Stimulated activated naive B cell treated with anti-CD40 and anti-IgM and Interleukin-4, amounts not matched to agents 10 μg/mL and 1 μg/mL and 100 μg/mL, for 72 hours (primary cell): ENCODE measurements around the gene UGCG.
A peak's percentile ranks its signal among the peaks of the same experiment; 100 is the strongest.
"Not testable (repeated sequence)": the region's sequence is repeated elsewhere in the genome, so short reads cannot be mapped to it uniquely, and the experiment has no call there.

Experiments used
- ATAC-seq, 2 donors: fragments of 150-1000 bp; cut with Tn5 transposase; replicated peaks; 2 replicates each; pipeline ENCODE4 v1.10.0; 2021; ENCODE audit warnings: moderate library complexity in 1 of 2
- DNase-seq: peaks from one replicate; pipeline ENCODE4 v3.0.0; 2021
- H3K27ac Mint-ChIP-seq: one replicate; pipeline ENCODE4 v1.8.0; 2022; ENCODE audit warnings: mild to moderate bottlenecking, mixed read lengths
- H3K27me3 Mint-ChIP-seq, 2 donors: one replicate each; pipeline ENCODE4 v1.8.0; 2022; ENCODE audit warnings: mixed read lengths in 2 of 2
- H3K36me3 Mint-ChIP-seq, 2 donors: one replicate each; pipeline ENCODE4 v1.8.0; 2022; ENCODE audit warnings: mixed read lengths in 2 of 2, mild to moderate bottlenecking in 1 of 2
- H3K4me1 Mint-ChIP-seq, 2 donors: one replicate each; pipeline ENCODE4 v1.8.0; 2022; ENCODE audit warnings: mixed read lengths in 2 of 2, mild to moderate bottlenecking in 1 of 2
- H3K4me3 Mint-ChIP-seq, 2 donors: one replicate each; pipeline ENCODE4 v1.8.0; 2022; ENCODE audit warnings: mild to moderate bottlenecking in 2 of 2, mixed read lengths in 2 of 2, moderate library complexity in 1 of 2
- H3K9me3 Mint-ChIP-seq, 2 donors: one replicate each; pipeline ENCODE4 v1.8.0; 2022; ENCODE audit warnings: mixed read lengths in 2 of 2, mild to moderate bottlenecking in 1 of 2

The UGCG gene

DNA sequence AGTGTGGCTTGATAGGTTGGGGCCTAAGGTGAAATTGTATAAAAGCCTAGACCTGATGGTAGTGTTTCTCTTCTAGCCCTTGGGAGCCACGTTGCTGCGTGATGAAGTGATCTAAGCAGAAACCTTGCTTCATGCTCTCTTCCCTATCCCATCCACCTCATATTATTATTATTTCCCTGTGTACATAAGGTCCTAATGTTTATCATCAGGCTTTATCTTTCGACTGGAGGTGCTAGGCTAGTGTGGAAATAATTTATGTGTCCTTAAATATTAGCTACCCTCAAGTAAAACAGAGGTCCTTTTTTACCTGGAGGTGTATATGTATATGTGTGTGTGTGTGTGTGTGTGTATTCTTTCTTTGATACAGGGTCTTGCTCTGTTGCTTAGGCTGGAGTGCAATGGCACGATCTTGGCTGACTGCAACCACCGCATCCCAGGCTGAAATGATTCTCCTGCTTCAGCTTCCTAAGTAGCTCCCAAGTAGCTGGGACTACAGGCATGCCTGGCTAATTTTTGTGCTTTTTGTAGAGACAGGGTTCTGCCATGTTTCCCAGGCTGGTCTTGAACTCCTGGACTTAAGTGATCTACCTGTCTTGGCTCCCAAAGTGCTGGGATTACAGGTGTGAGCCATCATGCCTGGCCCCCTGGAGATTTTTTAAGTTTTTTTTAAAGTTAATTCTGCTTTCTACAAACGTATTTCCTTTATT is 3.7 kb downstream of the UGCG start:
- no peak for ATAC-seq
- no peak for DNase-seq
- Mint-ChIP-seq H3K27ac (peak overlapping the region; percentile 80), H3K36me3 (peaks cover 20 to 31% of the 10 kb centered on the region in 2 donors), H3K4me3 (no peak overlapping the region), H3K9me3 (no peaks in the 10 kb centered on the region), H3K4me1 (peaks cover 21 to 29% of the 10 kb centered on the region in 2 donors), H3K27me3 (no peaks in the 10 kb centered on the region)

DNA sequence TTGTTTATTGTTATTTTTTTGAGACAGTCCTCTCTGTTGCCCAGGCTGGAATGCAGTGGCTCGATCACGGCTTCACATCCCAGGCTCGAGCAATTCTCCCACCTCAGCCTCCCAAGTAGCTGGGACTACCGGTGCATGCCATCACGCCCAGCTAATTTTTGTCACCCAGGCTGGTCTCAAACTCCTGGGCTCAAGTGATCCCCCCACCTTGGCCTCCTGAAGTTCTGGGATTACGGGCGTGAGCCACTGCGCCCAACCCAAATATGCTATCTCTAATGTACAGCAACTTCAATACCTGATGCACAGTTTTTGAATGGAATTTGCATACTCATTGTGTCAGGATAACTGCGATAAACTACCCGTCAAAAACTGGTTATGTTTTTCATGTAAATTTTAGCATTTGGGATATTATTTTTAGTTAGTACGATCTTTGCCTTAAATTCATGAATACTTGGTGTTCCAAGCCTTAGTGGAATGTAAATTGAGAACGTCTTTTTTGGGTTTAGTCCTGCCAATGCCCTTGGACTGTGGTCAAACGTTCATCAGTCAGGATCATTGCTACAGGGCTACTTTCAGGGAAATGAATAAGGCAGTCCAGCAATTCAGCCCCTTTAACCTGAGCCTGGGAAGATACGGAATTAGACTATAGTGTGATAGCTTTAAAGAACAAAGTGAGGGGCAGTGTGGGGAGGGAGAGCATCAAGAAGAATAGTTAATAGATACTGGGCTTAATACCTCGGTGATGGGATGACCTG is 4.4 kb downstream of the UGCG start:
- Mint-ChIP-seq H3K4me3 (no peak overlapping the region), H3K4me1 (peaks cover 21 to 32% of the 10 kb centered on the region in 2 donors), H3K9me3 (no peaks in the 10 kb centered on the region), H3K27ac (no peak overlapping the region), H3K36me3 (peaks cover 25 to 32% of the 10 kb centered on the region in 2 donors), H3K27me3 (no peaks in the 10 kb centered on the region)
- DNase-seq (no peak), ATAC-seq (no peak)

DNA sequence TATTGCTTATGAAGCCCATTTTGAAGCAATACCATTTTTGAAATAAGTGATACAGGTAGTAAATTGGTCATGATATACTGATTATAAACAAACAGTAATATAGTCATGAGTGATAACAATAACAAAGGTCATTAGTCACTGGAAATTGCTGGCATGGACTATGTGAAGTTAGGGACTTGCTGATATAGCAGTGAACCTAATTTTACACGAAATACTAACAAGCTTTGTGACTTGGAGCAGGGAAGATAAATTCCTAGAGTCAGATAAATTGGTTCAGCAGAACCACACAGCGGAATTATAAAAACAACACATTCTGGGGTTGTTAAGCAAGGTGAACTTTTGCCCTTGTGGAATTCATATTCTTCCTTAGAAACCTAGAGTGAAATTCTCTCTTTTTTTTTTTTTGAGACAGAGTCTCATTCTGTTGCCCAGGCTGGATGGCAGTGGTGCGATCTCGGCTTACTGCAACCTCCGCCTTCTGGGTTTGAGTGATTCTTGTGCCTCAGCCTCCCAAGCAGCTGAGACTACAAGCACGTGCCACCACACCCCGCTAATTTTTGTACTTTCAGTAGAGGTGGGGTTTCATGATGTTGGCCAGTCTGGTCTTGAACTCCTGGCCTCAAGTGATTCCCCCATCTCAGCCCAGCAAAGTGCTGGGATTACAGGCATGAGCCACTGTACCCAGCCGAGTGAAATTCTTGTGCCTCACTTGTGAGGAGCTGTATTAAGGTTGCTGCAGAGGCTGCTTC is 6.0 kb downstream of the UGCG start:
- peak overlapping the region; percentile 8 to 63 for H3K4me3 Mint-ChIP-seq
- no peak overlapping the region for H3K27ac Mint-ChIP-seq
- no peak for DNase-seq
- H3K9me3 Mint-ChIP-seq = no peaks in the 10 kb centered on the region
- peaks cover 38 to 40% of the 10 kb centered on the region in 2 donors for H3K36me3 Mint-ChIP-seq
- ATAC-seq = no peak
- no peaks in the 10 kb centered on the region for H3K27me3 Mint-ChIP-seq
- peaks cover 33 to 46% of the 10 kb centered on the region in 2 donors for H3K4me1 Mint-ChIP-seq

DNA sequence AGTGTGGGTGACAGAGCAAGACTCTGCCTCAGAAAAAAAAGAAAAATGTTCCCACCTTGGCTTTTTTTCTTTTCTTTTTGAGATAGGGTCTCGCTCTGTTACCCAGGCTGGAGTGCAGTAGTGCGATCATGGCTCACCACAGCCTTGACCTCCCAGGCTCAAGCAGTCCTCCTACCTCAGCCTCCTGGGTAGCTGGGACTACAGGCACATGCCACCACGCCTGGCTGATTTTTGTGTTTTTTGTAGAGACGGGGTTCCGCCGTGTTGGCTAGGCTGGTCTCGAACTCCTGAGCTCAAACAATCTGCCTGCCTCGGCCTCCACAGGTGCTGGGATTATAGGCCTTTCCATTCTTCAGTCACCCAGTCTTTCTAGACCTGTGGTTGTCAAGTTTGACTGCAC is 6.9 kb downstream of the UGCG start:
- not testable (repeated sequence) for H3K9me3 Mint-ChIP-seq
- peak overlapping the region; percentile 75 for H3K27ac Mint-ChIP-seq

DNA sequence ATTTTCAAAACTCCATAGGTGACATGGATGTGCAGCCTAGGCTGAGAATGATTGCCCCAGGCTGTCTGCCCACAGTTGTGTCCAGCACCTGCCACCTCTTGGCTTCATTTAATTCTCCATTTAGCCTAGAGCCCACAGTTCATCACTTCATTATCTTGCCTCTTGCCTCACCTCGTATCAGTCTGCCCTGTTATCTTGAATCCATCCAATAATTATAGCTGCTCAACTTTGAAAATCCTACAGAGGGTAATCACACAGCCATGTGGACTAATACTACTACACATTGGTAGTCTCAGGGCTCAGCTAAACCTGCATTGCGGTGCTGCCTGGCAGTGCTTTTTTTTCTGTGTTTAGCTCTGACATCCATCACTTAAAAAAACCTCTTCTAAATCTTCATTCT is 7.4 kb downstream of the UGCG start:
- ATAC-seq (no peak), DNase-seq (no peak)
- H3K36me3 Mint-ChIP-seq = peaks cover 43 to 46% of the 10 kb centered on the region in 2 donors
- H3K27ac Mint-ChIP-seq = peak overlapping the region; percentile 87
- H3K27me3 Mint-ChIP-seq = no peaks in the 10 kb centered on the region
- H3K4me3 Mint-ChIP-seq = peak overlapping the region; percentile 59 to 69
- H3K4me1 Mint-ChIP-seq = peaks cover 46 to 60% of the 10 kb centered on the region in 2 donors
- no peaks in the 10 kb centered on the region for H3K9me3 Mint-ChIP-seq

More for the DNA sequence above, 6.9 kb downstream of the UGCG start:
- Mint-ChIP-seq H3K4me3 (peak overlapping the region; percentile 59 to 69), H3K36me3 (peaks cover 43 to 46% of the 10 kb centered on the region in 2 donors), H3K4me1 (peaks cover 42 to 55% of the 10 kb centered on the region in 2 donors)
- not testable (repeated sequence) for ATAC-seq, DNase-seq, H3K27me3 Mint-ChIP-seq

DNA sequence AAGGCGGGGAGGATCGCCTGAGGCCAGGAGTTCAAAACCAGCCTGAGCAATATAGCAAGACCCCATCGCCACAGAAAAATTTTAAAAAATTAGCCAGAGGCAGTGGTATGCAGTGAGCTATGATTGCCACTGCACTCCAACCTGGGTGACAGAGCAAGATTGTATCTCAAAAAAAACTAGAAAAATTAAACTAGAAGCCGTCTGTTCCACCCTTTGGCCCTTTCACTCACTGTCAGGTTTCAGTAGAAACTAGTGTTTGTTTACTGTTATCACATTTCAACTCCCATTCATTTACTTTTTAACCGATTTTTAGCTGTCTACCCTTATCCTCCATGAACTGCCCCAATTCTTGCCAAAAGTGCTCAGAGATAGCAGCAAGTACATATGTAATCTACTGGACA is 8.3 kb downstream of the UGCG start:
- H3K27ac Mint-ChIP-seq = peak overlapping the region; percentile 72
- no peaks in the 10 kb centered on the region for H3K27me3 Mint-ChIP-seq
- peak overlapping the region; percentile 21 to 36 for H3K4me3 Mint-ChIP-seq
- peaks cover 45 to 46% of the 10 kb centered on the region in 2 donors for H3K36me3 Mint-ChIP-seq
- no peak for ATAC-seq
- H3K9me3 Mint-ChIP-seq = no peaks in the 10 kb centered on the region
- no peak for DNase-seq
- H3K4me1 Mint-ChIP-seq = peaks cover 50 to 69% of the 10 kb centered on the region in 2 donors

DNA sequence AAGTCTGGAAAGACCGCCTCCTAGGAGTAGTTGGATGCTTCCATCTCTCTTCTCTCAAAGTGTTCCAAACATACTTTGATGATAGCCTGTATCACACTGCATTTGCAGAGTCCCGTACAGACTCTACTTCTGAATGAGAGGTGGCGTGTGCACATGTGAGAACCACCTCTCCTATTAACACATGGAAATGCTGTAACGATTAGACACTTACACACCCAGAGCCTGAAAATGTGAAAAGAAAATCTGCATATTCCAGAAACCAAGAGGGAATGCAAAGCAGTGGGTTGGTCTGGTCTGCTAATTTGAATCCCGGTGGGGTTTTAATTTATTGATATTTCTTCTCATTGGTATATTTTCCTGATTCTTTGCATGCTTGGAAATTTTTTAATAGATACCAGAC is 10.5 kb downstream of the UGCG start:
- H3K9me3 Mint-ChIP-seq = no peaks in the 10 kb centered on the region
- peaks cover 48 to 57% of the 10 kb centered on the region in 2 donors for H3K36me3 Mint-ChIP-seq
- peak overlapping the region; percentile 44 for H3K27ac Mint-ChIP-seq
- peak overlapping the region; percentile 46 to 69 for H3K4me3 Mint-ChIP-seq
- ATAC-seq (no peak), DNase-seq (no peak)
- H3K27me3 Mint-ChIP-seq = no peaks in the 10 kb centered on the region
- peaks cover 60 to 91% of the 10 kb centered on the region in 2 donors for H3K4me1 Mint-ChIP-seq

DNA sequence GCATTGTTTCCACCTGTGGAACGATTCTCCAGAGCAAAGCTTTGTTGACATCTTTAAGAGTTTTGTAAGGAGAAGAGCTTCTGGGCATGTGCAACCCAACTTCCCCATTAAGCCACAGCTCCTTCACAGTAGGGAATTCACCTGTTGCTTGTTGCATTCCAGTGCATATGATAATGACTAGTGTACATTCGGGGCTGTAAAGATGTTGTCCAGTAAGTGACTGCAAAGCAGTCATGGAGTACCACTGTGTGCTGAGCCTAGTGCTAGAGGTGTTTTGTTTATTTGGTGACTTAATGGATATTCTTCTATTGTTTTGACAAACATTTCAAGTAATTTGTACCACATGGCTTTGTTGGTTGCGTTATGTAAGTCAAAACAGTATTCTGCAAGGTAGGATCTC is 12.8 kb downstream of the UGCG start:
- H3K27ac Mint-ChIP-seq = peak overlapping the region; percentile 89
- H3K4me1 Mint-ChIP-seq = peaks cover 65 to 96% of the 10 kb centered on the region in 2 donors
- H3K36me3 Mint-ChIP-seq = peaks cover 43 to 52% of the 10 kb centered on the region in 2 donors
- peak overlapping the region; percentile 71 for H3K4me3 Mint-ChIP-seq
- DNase-seq = no peak
- no peaks in the 10 kb centered on the region for H3K27me3 Mint-ChIP-seq
- ATAC-seq = peak; percentile 67 to 73
- H3K9me3 Mint-ChIP-seq = no peaks in the 10 kb centered on the region

DNA sequence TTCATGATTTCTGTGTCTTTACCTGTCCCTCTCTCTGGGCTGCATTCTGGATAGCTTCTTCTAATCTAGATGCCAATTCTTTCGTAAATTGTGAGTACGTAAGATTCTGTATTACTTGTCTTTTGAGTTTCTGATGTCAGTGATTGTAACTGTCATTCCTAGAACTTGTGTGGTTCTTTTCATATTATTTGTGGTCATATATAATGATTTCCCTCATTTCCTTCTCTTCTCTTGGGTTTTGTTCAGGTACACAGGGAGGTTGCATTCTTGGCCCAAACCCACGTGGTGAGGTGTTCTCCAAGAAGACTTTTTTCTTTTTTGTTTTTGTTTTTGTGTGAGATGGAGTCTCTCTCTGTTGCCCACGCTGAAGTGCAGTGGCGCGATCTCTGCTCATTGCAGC is 13.8 kb downstream of the UGCG start:
- H3K27ac Mint-ChIP-seq = peak overlapping the region; percentile 10
- H3K4me1 Mint-ChIP-seq = peaks cover 64 to 96% of the 10 kb centered on the region in 2 donors
- no peak for ATAC-seq
- H3K36me3 Mint-ChIP-seq = peaks cover 38 to 53% of the 10 kb centered on the region in 2 donors
- no peak for DNase-seq
- H3K4me3 Mint-ChIP-seq = peak overlapping the region; percentile 27 to 57
- no peaks in the 10 kb centered on the region for H3K9me3 Mint-ChIP-seq
- H3K27me3 Mint-ChIP-seq = no peaks in the 10 kb centered on the region

DNA sequence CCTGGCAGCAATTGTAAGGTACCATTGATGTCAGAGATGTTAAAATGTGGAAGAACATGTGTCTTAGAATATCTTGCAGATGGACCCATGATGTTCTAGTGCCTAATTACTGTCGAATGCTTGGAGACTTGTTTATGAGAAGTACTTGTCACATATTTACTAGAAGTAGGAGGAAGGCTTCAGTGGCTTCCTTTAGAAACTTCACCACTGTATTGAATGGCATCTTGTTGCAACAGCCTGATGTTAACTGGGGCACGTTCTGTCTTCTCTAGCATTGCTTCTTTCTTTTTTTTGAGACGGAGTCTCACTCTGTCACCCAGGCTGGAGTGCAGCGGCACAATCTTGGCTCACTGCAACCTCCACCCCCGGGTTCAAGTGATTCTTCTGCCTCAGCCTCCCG is 16.5 kb downstream of the UGCG start:
- peak overlapping the region; percentile 25 for H3K27ac Mint-ChIP-seq
- H3K36me3 Mint-ChIP-seq = peaks cover 34 to 50% of the 10 kb centered on the region in 2 donors
- no peak for ATAC-seq
- peak overlapping the region; percentile 6 to 42 for H3K4me3 Mint-ChIP-seq
- no peaks in the 10 kb centered on the region for H3K9me3 Mint-ChIP-seq
- DNase-seq = no peak
- no peaks in the 10 kb centered on the region for H3K27me3 Mint-ChIP-seq
- H3K4me1 Mint-ChIP-seq = peaks cover 58 to 90% of the 10 kb centered on the region in 2 donors

DNA sequence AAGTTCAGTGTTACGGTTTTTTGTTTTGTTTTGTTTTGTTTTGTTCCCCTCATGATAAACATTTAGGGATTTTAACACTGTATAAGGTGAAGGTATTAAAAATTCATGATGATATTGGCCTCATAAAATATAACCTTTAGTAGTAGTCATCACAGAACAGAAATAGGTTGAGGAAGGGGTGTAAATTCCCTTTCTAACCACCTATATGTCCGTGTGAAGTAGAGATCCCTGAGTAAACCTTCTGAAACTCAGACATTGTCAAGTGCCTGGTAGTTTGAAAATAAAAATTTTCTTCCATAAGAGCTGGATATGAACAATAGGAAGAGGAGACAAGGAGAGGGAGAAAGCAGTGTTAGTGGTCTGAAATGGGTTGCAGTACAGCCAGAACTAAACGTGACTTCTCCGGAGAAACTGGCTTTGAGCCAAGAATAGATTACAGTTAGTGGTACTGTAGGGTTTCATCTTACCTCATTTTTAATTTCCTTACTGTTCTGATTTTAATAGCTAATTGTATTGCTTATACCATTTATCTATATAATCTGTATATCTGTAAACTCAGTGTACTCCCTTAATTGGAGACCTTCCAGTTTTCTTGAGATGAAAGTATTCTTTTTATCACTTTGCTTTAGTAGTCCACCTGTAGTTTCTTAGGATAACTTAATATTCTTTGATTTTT is 18.3 kb downstream of the UGCG start:
- no peaks in the 10 kb centered on the region for H3K27me3 Mint-ChIP-seq
- peaks cover 53 to 83% of the 10 kb centered on the region in 2 donors for H3K4me1 Mint-ChIP-seq
- no peak for DNase-seq
- H3K4me3 Mint-ChIP-seq = peak overlapping the region; percentile 72 to 74
- ATAC-seq = peak; percentile 50 to 59
- peak overlapping the region; percentile 92 for H3K27ac Mint-ChIP-seq
- peaks cover 42 to 58% of the 10 kb centered on the region in 2 donors for H3K36me3 Mint-ChIP-seq
- H3K9me3 Mint-ChIP-seq = no peaks in the 10 kb centered on the region

DNA sequence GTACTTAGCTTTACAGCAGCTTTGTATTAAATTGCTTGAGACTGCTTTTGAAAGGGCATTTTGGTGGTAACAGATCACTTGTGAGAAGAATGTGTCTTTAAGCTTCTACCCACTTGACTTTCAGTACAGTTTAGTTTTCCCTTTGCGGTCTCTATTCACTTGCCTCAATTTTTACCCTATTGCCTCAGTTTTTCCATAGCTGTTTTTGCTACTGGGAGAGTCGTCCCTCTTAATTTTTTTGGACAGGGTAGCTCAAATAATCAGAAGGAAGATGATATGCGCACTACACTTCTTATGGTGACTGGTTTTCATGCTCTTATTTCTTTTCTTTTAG is 18.8 kb downstream of the UGCG start:
- H3K36me3 Mint-ChIP-seq = peaks cover 44 to 59% of the 10 kb centered on the region in 2 donors
- no peaks in the 10 kb centered on the region for H3K9me3 Mint-ChIP-seq
- H3K27me3 Mint-ChIP-seq = no peaks in the 10 kb centered on the region
- H3K27ac Mint-ChIP-seq = peak overlapping the region; percentile 92
- peak overlapping the region; percentile 65 to 72 for H3K4me3 Mint-ChIP-seq
- no peak for ATAC-seq
- no peak for DNase-seq
- H3K4me1 Mint-ChIP-seq = peaks cover 52 to 83% of the 10 kb centered on the region in 2 donors

DNA sequence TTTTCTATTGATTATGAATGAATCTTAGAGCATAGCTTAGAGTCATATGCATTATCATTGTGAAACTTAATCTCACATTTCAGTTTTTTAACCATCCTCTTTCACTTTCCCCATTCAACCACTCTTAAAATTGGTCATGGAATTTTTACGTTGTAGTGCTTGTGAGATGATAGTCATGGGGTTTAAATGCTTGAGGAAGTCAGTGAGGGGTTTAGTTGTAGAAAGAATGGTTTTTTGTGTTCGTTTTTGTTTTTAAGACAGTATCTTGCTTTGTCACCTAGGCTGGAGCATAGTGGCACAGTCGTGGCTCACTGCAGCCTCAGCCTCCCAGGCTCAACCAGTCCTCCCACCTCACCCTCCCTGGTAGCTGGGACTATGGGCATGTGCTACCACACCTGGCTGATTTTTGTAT is 19.6 kb downstream of the UGCG start:
- no peak for DNase-seq

DNA sequence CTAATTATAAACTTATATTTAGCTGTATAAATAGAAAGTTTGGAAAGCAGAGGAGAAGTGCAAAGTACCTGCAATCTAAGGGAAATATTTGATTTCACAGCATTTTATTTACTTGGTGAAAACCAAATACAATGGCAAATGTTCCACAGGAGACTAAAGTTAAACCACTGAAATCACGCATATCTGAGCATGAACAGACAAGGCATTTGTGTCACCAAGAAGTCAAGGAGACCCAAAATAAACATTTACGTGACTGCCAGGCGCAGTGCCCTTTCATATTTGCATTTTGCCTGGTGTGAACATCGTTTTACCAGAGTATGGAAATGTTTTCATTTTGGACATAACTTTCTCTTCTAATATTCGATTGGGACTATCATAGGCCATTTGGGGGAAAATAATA is 20.6 kb downstream of the UGCG start:
- Mint-ChIP-seq H3K27ac (peak overlapping the region; percentile 82), H3K4me1 (peaks cover 41 to 71% of the 10 kb centered on the region in 2 donors), H3K27me3 (no peaks in the 10 kb centered on the region), H3K9me3 (no peaks in the 10 kb centered on the region), H3K4me3 (peak overlapping the region in 1 of 2 donors; percentile 21), H3K36me3 (peaks cover 45 to 57% of the 10 kb centered on the region in 2 donors)
- ATAC-seq (no peak), DNase-seq (no peak)

More for the DNA sequence above, 19.6 kb downstream of the UGCG start:
- Mint-ChIP-seq H3K27me3 (no peaks in the 10 kb centered on the region), H3K4me3 (peak overlapping the region; percentile 5 to 50), H3K36me3 (peaks cover 43 to 57% of the 10 kb centered on the region in 2 donors), H3K27ac (peak overlapping the region; percentile 56), H3K4me1 (peaks cover 45 to 81% of the 10 kb centered on the region in 2 donors), H3K9me3 (no peaks in the 10 kb centered on the region)
- peak; percentile 81 to 83 for ATAC-seq
